HG03064 (cell line): ENCODE data around the gene LZTS3.
"Not testable (repeated sequence)": the region's sequence is repeated elsewhere in the genome, so short reads cannot be mapped to it uniquely, and the experiment has no call there.

Experiments
- ATAC-seq: cut with Tn5 transposase; IDR thresholded peaks from one replicate; pipeline ENCODE4 v1.9.1; 2021; ENCODE audit warnings: low read depth; ENCODE audit not compliant: unreplicated experiment

The LZTS3 gene

GRCh38 chr20:3150908-3151307 is 22.4 kb downstream of the LZTS3 start:
- ATAC-seq, result no peak

GRCh38 chr20:3146732-3147341 is 26.5 kb downstream of the LZTS3 start:
- no peak for ATAC-seq

GRCh38 chr20:3141757-3142156 is 31.6 kb downstream of the LZTS3 start:
- no peak for ATAC-seq

GRCh38 chr20:3137492-3137891 is 35.9 kb downstream of the LZTS3 start:
- ATAC-seq, result no peak

- no peak for ATAC-seq
Observed at GRCh38 chr20:3135507-3136070, 37.8 kb downstream of the LZTS3 start.

- no peak for ATAC-seq
Observed at GRCh38 chr20:3134151-3134550, 39.2 kb downstream of the LZTS3 start.

- no peak for ATAC-seq
Observed at GRCh38 chr20:3133155-3133554, 40.2 kb downstream of the LZTS3 start.

GRCh38 chr20:3130051-3130600 is 43.2 kb downstream of the LZTS3 start:
- no peak for ATAC-seq

- ATAC-seq, result no peak
Observed at GRCh38 chr20:3129094-3129493, 44.3 kb downstream of the LZTS3 start.

- no peak for ATAC-seq
Observed at GRCh38 chr20:3128275-3128984, 44.9 kb downstream of the LZTS3 start.

- ATAC-seq, result no peak
Observed at GRCh38 chr20:3126527-3126859, 46.9 kb downstream of the LZTS3 start.

- not testable (repeated sequence) for ATAC-seq
Observed at GRCh38 chr20:3125776-3126526, 47.4 kb downstream of the LZTS3 start.

- ATAC-seq, result not testable (repeated sequence)
Observed at GRCh38 chr20:3124773-3125560, 48.4 kb downstream of the LZTS3 start.

GRCh38 chr20:3124163-3124562 is 49.2 kb downstream of the LZTS3 start:
- not testable (repeated sequence) for ATAC-seq

GRCh38 chr20:3123542-3123941 is 49.8 kb downstream of the LZTS3 start:
- no peak for ATAC-seq

- ATAC-seq, result no peak
Observed at GRCh38 chr20:3121955-3122610, 51.3 kb downstream of the LZTS3 start.

GRCh38 chr20:3121271-3121911 is 52.0 kb downstream of the LZTS3 start:
- no peak for ATAC-seq

- no peak for ATAC-seq
Observed at GRCh38 chr20:3119044-3119443, 54.3 kb downstream of the LZTS3 start.

GRCh38 chr20:3117839-3118379 is 55.4 kb downstream of the LZTS3 start:
- ATAC-seq, result not testable (repeated sequence)
